DMS53 treated with DMSO at 0.1 percent for 48 hours (cell line): Measurements from ENCODE around the gene POLR2C.

Source experiments
- DNase-seq: peaks from one replicate; lab custom pipeline; 2025; ENCODE audit not compliant: unreplicated experiment; lab: John Stamatoyannopoulos, UW

The POLR2C gene

GRCh38 chr16:57447186-57447962 lies 15.1 kb upstream of the POLR2C start, which contains the start of the genes CIAPIN1 and COQ9:
CIAPIN1 (minus strand) TSS chr16:57447385; CDS start chr16:57440928, 6,457 bp downstream.
COQ9 (plus strand) TSS chr16:57447479; CDS start chr16:57447506, 27 bp downstream.
- DNase-seq: peak; percentile 79

DNA sequence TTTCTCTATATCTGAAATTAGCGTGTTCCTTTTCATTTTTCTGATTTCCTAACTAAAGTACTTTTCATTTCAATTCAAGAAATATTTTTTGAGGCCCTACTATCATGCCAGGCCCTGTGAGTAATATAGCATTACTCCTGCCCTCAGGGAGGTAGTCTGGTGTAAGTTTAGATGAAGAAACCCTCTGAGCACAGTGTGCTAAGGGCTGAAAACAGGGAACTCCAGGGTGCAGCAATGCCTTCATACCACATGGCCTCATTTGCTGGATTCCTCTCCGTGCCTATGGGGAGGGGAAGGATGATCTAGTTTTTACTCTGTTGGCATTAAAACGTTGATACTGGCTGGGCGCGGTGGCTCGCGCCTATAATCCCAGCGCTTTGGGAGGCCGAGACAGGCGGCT lies 10.5 kb upstream of the POLR2C start:
- no peak for DNase-seq

DNA sequence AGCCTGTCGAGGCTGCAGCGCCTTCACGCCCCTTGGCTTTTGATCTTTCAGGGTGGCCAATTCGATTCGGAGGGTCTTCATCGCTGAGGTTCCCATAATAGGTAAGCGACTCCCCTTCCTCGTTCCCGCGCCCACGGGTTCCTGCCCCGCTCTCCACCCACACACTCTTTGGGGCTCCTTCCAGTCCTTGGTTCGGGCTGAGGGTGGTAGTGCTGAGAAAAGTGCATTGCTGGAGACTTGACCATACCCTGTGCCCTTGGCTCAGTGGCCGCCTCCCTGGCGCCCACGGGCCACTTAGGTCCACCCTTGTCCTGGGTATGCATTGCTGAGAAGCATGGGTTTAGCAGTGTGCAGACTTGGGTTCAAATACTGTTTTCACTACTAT lies 491 bp downstream of the POLR2C start:
- no peak for DNase-seq

DNA sequence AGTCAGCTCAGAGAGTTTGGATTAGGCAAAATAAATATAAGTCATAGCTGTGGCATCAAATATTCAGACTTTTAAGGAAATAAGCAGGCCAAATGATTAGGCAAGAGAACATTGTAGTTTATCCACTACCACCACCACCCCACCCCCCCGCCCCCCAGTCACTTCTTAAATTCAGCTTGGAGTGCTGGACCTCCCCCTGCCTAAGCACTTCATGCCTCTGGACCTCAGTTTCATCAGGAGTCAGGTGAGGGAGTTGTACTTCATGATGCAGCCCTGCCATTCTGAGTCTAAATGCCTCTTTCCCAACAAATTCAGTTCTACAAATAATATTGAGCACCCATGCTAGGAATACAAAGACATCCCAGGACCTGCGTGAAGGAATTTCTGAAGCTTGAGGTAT lies 2.0 kb downstream of the POLR2C start:
- no peak for DNase-seq

GRCh38 chr16:57468346-57468745 lies 5.9 kb downstream of the POLR2C start:
- DNase-seq: no peak

DNA sequence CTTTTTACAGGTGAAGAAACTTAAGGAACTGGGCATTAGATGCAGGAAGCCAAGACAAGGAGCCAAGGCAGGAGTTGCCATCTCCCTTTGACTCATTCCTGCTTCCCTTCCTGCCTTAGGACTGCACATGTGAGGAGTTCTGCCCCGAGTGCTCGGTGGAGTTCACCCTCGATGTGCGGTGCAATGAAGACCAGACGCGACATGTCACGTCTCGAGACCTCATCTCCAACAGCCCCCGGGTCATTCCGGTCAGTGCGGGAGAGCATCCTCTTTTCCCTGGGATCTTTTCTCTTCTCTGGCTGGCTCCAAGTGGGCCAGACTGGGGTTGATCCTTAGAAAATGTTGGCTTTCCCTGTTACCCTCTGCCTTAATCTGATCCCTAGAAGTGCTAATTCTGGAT lies 6.6 kb downstream of the POLR2C start:
- DNase-seq: no peak

DNA sequence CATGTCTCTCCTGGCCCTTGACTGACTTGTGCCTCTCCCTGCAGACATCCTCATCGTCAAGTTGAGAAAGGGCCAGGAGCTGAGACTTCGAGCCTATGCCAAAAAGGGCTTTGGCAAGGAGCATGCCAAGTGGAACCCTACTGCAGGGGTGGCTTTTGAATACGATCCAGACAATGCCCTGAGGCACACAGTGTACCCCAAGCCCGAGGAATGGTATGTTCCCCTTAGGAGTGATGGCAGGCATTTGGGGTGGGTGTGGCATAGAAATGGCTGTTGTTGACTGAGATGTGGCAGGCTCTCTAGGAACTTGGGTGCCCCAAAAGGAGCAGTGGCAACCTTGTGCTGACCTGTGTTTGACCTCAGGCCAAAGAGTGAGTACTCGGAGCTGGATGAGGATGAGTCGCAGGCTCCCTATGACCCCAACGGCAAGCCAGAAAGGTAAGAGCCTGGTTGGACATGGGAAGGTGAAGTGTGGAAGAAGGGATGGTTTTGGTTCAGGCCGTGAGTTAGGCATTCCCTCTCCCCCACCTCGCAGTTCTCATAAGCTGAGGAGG lies 7.5 kb downstream of the POLR2C start:
- no peak for DNase-seq

- DNase-seq: no peak
Observed at GRCh38 chr16:57470711-57471110, 8.2 kb downstream of the POLR2C start.

GRCh38 chr16:57471209-57471608 lies 8.7 kb downstream of the POLR2C start:
- DNase-seq: no peak

DNA sequence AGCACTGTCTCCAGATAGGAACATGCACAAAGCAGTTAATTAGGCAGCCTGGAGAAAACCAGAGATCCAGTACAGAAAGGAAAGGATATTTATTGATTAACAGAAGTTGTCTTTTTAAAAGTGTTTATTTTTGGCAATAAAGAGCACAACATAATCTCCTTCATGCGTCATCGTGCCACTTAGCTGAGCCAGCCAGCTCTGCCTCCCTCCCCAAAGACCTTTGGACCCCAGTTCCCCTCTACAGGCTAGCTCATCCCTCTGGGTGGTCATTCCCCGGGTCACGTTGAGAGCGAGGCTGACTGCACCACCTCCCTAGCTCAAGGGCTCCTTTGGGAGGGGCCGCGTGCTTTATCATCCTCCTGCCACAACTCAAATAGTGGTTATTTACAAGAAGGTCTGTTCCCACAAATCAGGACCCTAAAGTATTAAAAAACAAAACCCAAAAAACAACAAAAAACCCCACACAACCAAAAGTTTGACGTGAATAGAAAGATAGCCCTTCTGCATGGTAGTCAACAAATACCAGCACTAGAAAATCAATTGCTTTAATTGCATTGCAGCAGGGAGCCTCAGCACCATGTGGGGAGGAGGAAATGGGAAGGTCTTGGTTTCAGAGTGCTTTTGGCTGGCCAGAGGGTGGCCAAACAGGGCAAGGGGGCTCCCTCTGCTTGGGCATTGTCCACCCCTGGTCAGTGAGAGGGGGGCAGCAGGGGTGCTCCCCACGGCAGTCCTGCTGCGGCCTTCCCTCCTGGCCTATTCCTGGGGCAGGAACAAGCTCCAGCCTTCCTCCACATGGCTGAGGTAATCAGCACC lies 9.6 kb downstream of the POLR2C start:
- no peak for DNase-seq

DNA sequence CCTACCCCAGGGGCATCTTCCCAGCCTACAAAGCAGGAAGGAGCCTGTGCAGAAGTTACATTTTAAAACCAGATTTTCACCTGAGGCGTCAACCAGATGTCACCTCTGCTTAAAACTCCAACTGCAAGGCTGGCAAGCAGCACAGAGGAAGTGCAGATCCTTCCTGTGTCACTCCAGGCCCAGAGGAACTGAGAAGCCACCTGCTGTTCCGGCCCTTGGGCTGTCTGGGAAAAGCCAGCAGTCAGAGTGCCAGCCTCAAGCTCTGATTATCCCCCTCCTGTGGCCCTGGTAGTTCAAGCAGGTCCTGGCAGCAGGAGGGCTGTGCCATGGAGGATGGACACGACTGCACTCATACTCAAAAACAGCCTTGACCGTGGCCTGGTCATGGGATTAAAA lies 10.2 kb downstream of the POLR2C start:
- DNase-seq: peak; percentile 34

- no peak for DNase-seq
Observed at GRCh38 chr16:57473176-57473840, 10.8 kb downstream of the POLR2C start.

DNA sequence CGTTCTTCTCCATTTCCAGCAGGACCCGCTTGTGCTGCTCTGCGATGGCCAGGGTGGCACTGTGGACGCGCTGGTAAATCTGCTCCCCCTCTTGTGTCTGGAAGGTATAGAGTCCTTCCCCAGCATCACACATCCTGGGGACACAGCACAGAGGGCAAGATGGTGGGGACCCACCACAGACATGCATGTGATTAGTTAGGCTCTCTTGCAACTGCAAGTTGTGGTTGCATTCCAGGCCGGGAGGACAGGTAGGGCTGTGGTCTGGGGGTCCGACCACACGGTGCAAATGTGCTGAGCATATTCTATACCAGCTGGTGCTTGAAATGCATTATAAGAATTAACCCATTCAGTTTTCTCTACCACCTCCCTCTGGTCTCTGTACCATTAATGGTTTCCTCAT lies 11.4 kb downstream of the POLR2C start:
- DNase-seq: no peak

GRCh38 chr16:57474671-57475661 lies 12.5 kb downstream of the POLR2C start:
- peak; percentile 26 for DNase-seq

GRCh38 chr16:57475711-57476339 lies 13.3 kb downstream of the POLR2C start:
- peak; percentile 79 for DNase-seq

GRCh38 chr16:57476546-57477410 lies 14.3 kb downstream of the POLR2C start:
- DNase-seq: no peak

DNA sequence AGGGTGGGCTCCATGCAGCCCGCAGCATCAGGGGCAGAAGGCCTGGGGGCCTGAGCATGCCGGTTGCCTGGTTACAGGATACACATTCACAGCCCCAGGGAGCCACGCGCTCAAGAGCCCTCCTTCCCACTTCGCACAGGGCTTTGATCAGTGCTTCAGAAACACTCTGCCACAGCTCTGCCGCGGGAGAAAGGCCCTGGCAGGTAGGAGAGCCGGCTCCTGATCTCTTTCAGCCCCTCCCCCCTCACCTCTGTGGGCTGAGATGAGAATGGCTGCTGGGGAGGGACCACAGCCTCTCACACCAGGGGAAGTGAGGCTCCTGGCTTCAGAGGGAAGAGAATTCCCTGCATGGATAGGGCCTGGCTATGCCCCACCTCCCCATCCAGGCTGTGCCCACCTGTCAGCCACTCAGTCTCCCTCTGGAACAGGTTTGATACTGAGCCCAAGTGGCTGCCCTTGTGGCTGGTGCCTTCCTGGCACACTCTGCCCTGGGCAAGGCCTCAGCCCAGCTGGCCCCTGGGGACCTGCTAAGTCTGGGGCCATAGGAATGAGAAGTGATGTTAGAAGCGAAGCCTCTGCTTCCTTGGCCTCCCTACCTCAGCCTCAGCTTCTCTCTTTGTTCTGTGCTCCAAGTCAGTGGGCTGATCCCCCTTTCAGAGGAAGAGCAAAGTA lies 15.2 kb downstream of the POLR2C start:
- DNase-seq: no peak
